Measurements from ENCODE around the gene TRIM24. TPM values are rescaled to one million over a fixed set of nuclear protein-coding genes. Genes with fewer than 3 reads are reported as not detected.
A peak's percentile ranks its signal among the peaks of the same experiment; 100 is the strongest.
"Not testable (repeated sequence)": the region's sequence is repeated elsewhere in the genome, so short reads cannot be mapped to it uniquely, and the experiment has no call there.

TRIM24 gene
- total RNA-seq, 1 experiment from 2014 or later = 21.0 TPM

- no peak for DNase-seq (ENCODE audit: low read depth)
Measured at GRCh38 chr7:138493535-138493934, 33.5 kb downstream of the TRIM24 start.

- DNase-seq (ENCODE audit: low read depth) = no peak
Measured at GRCh38 chr7:138495485-138495884, 35.4 kb downstream of the TRIM24 start.

GRCh38 chr7:138499340-138499739 is 39.3 kb downstream of the TRIM24 start:
- DNase-seq (ENCODE audit: low read depth) = no peak

GRCh38 chr7:138500303-138500702 is 40.2 kb downstream of the TRIM24 start:
- DNase-seq (ENCODE audit: low read depth) = not testable (repeated sequence)

- no peak for DNase-seq (ENCODE audit: low read depth)
Measured at GRCh38 chr7:138500892-138501291, 40.8 kb downstream of the TRIM24 start.

- no peak for DNase-seq (ENCODE audit: low read depth)
Measured at GRCh38 chr7:138502023-138502767, 42.1 kb downstream of the TRIM24 start.

- no peak for DNase-seq (ENCODE audit: low read depth)
Measured at GRCh38 chr7:138505361-138505873, 45.4 kb downstream of the TRIM24 start.

GRCh38 chr7:138506764-138507163 is 46.7 kb downstream of the TRIM24 start:
- no peak for DNase-seq (ENCODE audit: low read depth)

- DNase-seq (ENCODE audit: low read depth) = no peak
Measured at GRCh38 chr7:138510003-138510402, 49.9 kb downstream of the TRIM24 start.

GRCh38 chr7:138512092-138512858 is 52.2 kb downstream of the TRIM24 start:
- DNase-seq (ENCODE audit: low read depth) = no peak

- DNase-seq (ENCODE audit: low read depth) = no peak
Measured at GRCh38 chr7:138512885-138513284, 52.8 kb downstream of the TRIM24 start.

- no peak for DNase-seq (ENCODE audit: low read depth)
Measured at GRCh38 chr7:138513344-138513871, 53.3 kb downstream of the TRIM24 start.

- no peak for DNase-seq (ENCODE audit: low read depth)
Measured at GRCh38 chr7:138514044-138514443, 54.0 kb downstream of the TRIM24 start.

- no peak for DNase-seq (ENCODE audit: low read depth)
Measured at GRCh38 chr7:138515001-138515528, 55.0 kb downstream of the TRIM24 start.

GRCh38 chr7:138519061-138519798 is 59.2 kb downstream of the TRIM24 start:
- DNase-seq (ENCODE audit: low read depth) = no peak

- DNase-seq (ENCODE audit: low read depth) = no peak
Measured at GRCh38 chr7:138520742-138521141, 60.7 kb downstream of the TRIM24 start.

GRCh38 chr7:138521837-138522461 is 61.9 kb downstream of the TRIM24 start:
- DNase-seq (ENCODE audit: low read depth) = no peak

GRCh38 chr7:138524259-138524658 is 64.2 kb downstream of the TRIM24 start:
- DNase-seq (ENCODE audit: low read depth) = no peak

GRCh38 chr7:138525757-138526156 is 65.7 kb downstream of the TRIM24 start:
- no peak for DNase-seq (ENCODE audit: low read depth)

GRCh38 chr7:138527746-138528223 is 67.7 kb downstream of the TRIM24 start:
- DNase-seq (ENCODE audit: low read depth) = peak; percentile 7

- DNase-seq (ENCODE audit: low read depth) = not testable (repeated sequence)
Measured at GRCh38 chr7:138536833-138537232, 76.8 kb downstream of the TRIM24 start.
